Transverse colon (tissue), 4 donors: ENCODE results near the gene CIT. TPM values are rescaled to one million over a fixed set of nuclear protein-coding genes. Genes with fewer than 3 reads are reported as not detected.

Experiments used
- DNase-seq: peaks from one replicate; pipeline ENCODE4 v3.0.0-alpha.2; 2019
- H3K27ac ChIP-seq, 4 donors: fragments of 200-600 bp; sonication (generic); 2 replicates each; pipeline ENCODE4 v1.5.1; 2016 to 2018; ENCODE audit warnings: inconsistent platforms in 4 of 4
- H3K27me3 ChIP-seq: fragments of 200-600 bp; sonication (generic); 2 replicates; pipeline ENCODE4 v1.5.1; 2017; ENCODE audit warnings: inconsistent platforms
- H3K36me3 ChIP-seq, 4 donors: fragments of 200-600 bp; sonication (generic); 2 replicates each; pipeline ENCODE4 v1.5.1; 2017 to 2019; ENCODE audit warnings: inconsistent platforms in 4 of 4
- H3K4me1 ChIP-seq, 4 donors: fragments of 200-600 bp; sonication (generic); 2 replicates each; pipeline ENCODE4 v1.5.1; 2017 to 2020; ENCODE audit warnings: inconsistent platforms in 4 of 4
- H3K4me3 ChIP-seq, 4 donors: fragments of 200-600 bp; sonication (generic); 1 replicate in 1 of 4; 2 replicates in 3 of 4; pipeline versions ENCODE4 v1.5.1 to v1.6.1; 2017 to 2019; ENCODE audit warnings: inconsistent platforms in 4 of 4
- H3K9me3 ChIP-seq, 2 donors: fragments of 200-600 bp; sonication (generic); 2 replicates each; pipeline ENCODE4 v1.5.1; 2017 to 2019; ENCODE audit warnings: inconsistent platforms in 2 of 2
- EP300 ChIP-seq: sonication (generic); formaldehyde crosslinking; IDR thresholded peaks from one replicate; pipeline ENCODE4 v1.6.1; 2017; ENCODE audit warnings: antibody characterized with exemption, low read depth
- POLR2A ChIP-seq: fragments of 450-650 bp; IDR thresholded peaks from one replicate; pipeline ENCODE4 v1.6.1; 2016; ENCODE audit warnings: antibody characterized with exemption, mild to moderate bottlenecking, moderate library complexity
- POLR2AphosphoS5 ChIP-seq, 3 donors: sonication (generic); formaldehyde crosslinking; IDR thresholded peaks; one replicate each; pipeline ENCODE4 v1.6.1; 2016; ENCODE audit warnings: antibody characterized with exemption in 3 of 3
- WGBS, 2 donors: methylation state at CpG; one replicate each; pipeline ENCODE4 v1.1.5; 2018; ENCODE audit warnings: low coverage in 1 of 2; 5-methylcytosine and 5-hydroxymethylcytosine counted together
- in situ Hi-C, 4 donors: fragments of 200-750 bp; cut with MboI; loops; one replicate each; pipeline versions ENCODE4 v1.15.0 to v1.15.1; 2017; ENCODE audit warnings: low sequenced_read_pairs in 3 of 4, low pct_ligation_motif_present in 1 of 4, low pct_unique_long_range_greater_than_20kb in 1 of 4
- intact Hi-C: fragments of 100-400 bp; cut with DNase I; formaldehyde crosslinking; loops from one replicate; pipeline ENCODE4 v1.15.1; 2023; ENCODE audit warnings: low total_unique reads
- total RNA-seq, 4 donors: library from RNA; depleted of rRNA; stranded (reverse); fragments of >200 nt; gene quantifications; one replicate each; pipeline ENCODE4 v1.1.0, GENCODE V29; 2016
- TF ChIP-seq, protein P1 (sequence below), 5 experiments: fragments of 200-600 bp in 3 of 5; fragments of 450-650 bp in 2 of 5; sonication (generic) in 3 of 5; IDR thresholded peaks; 1 replicate in 2 of 5; 2 replicates in 3 of 5; pipeline ENCODE4 v1.5.1; 2016 to 2017; ENCODE audit warnings: antibody characterized with exemption in 5 of 5, inconsistent platforms in 3 of 5, mild to moderate bottlenecking in 2 of 5, moderate library complexity in 1 of 5

The CIT gene
- total RNA-seq, 4 donors from 2014 or later: 1.1 to 51.1 (median 7.1) TPM

DNA sequence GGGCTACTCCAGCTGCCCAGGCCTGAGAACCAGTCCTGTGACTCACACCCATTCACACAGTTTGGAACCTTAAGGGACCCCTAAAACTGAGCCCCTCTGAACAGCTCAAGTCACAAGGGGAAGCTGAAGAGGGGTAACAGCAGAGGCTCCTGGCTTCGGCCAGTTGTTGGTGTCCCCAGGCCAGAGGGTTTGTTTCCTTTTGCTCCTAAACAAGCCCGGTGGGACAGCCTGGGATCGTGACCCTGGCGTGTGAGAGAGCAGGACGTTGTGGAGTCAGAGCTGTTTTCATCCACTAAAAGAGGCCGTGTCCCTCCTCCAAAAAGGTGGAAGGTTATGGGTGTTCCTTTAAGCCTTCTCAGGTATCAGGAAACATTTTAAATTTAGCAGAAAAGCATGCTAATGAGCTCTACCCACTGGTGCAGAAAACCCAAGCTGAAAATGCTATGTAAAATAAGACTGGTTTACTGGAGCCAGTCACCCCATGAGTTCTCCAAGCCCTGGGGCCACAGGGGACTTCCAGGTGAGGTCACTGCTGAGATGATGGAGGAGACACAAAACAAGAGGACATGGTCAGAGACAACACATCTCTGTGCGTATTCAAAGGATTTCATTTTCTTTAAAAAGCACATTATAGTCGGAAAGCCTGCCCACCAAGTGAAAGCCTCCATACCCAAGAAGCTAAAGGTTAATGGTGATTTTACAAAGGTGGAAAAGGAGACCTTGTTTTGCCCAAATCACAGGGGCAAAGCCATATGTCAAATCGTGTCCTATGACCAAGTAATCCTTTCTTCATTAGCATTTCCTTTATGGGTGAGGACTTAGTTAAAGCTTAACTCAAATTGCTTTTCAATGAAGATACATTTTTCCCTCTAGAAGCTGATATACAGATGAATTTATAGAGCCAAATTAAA lies 195.1 kb downstream of the CIT start:
- Histone ChIP-seq H3K4me3 (no peak overlapping the region), H3K36me3 (peaks cover 0 to 27% (median 10%) of the 10 kb centered on the region in 4 donors), H3K9me3 (no peaks in the 10 kb centered on the region), H3K4me1 (peaks cover 15 to 86% (median 61%) of the 10 kb centered on the region in 4 donors), H3K27me3 (no peaks in the 10 kb centered on the region), H3K27ac (peak overlapping the region; percentile 75 to 82 (median 78))
- intact Hi-C loops (no loop called here), in situ Hi-C loops (no loop called here)
- no peak for DNase-seq
- no peak for TF ChIP-seq POLR2A
- no peak for TF ChIP-seq EP300
- TF ChIP-seq, protein P1, sequence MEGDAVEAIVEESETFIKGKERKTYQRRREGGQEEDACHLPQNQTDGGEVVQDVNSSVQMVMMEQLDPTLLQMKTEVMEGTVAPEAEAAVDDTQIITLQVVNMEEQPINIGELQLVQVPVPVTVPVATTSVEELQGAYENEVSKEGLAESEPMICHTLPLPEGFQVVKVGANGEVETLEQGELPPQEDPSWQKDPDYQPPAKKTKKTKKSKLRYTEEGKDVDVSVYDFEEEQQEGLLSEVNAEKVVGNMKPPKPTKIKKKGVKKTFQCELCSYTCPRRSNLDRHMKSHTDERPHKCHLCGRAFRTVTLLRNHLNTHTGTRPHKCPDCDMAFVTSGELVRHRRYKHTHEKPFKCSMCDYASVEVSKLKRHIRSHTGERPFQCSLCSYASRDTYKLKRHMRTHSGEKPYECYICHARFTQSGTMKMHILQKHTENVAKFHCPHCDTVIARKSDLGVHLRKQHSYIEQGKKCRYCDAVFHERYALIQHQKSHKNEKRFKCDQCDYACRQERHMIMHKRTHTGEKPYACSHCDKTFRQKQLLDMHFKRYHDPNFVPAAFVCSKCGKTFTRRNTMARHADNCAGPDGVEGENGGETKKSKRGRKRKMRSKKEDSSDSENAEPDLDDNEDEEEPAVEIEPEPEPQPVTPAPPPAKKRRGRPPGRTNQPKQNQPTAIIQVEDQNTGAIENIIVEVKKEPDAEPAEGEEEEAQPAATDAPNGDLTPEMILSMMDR (IDR thresholded peaks at IDR 0.05): no peak
- TF ChIP-seq POLR2AphosphoS5 (IDR thresholded peaks at IDR 0.05): peak in 1 of 3 donors; percentile 35
- WGBS, 2 donors: 70 to 82% methylated on average over 8 to 9 of the region's 9 CpGs

DNA sequence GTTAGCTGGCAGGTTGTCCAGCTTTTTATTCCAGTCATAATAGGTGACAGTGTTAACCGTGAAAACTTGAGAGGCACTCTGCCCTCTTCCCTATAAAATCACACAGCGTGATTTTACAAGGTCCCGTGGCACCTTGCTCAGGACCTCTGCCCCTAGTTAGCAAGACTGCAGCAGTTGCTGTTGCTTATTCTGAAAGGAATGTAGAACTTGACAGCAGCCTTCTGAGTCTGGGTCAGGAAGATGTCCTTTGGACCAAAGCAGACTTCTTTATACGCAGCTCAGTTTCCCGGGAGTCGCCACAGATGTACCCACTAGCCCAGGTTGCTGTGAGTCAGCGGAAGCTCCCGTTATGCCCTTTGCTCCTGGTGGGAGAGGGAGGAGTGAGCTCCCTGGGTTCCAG lies 196.0 kb downstream of the CIT start:
- Histone ChIP-seq H3K4me1 (peaks cover 15 to 79% (median 57%) of the 10 kb centered on the region in 4 donors), H3K36me3 (peaks cover 0 to 33% (median 14%) of the 10 kb centered on the region in 4 donors), H3K4me3 (no peak overlapping the region), H3K9me3 (no peaks in the 10 kb centered on the region), H3K27ac (peak overlapping the region; percentile 75 to 82 (median 78)), H3K27me3 (no peaks in the 10 kb centered on the region)
- intact Hi-C loops: no loop called here
- WGBS, 2 donors: 55 to 60% methylated on average over 2 to 8 of the region's 8 CpGs
- peak in 2 of 3 donors; percentile 49 to 67 for TF ChIP-seq POLR2AphosphoS5 (IDR thresholded peaks at IDR 0.05)
- TF ChIP-seq EP300: no peak
- TF ChIP-seq POLR2A: peak; percentile 40
- TF ChIP-seq, protein P1 (IDR thresholded peaks at IDR 0.05): no peak
- peak; percentile 55 for DNase-seq
- in situ Hi-C loops: no loop called here

DNA sequence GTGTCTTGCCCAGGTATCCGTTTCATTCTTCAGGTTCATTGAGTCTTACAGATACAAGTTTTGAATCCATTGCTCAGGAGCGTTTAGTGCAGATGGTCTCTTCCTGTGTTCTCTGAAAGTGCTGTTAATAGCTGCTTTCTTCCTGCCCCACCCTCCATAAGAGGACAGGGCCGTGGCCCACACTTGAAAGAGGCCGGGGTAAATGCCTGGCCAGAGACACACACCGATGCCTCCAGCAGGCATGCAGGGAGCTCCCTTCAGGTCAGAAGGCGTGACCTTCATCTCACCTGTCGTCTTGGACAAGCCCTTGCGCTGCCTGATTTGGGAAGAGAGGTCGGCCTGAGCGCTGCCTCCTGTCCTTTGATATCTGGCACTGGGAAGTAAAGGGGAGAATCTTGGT lies 197.6 kb downstream of the CIT start:
- 59 to 79% methylated on average over 2 to 10 of the region's 10 CpGs for whole genome bisulfite sequencing, 2 donors
- DNase-seq: peak; percentile 56

DNA sequence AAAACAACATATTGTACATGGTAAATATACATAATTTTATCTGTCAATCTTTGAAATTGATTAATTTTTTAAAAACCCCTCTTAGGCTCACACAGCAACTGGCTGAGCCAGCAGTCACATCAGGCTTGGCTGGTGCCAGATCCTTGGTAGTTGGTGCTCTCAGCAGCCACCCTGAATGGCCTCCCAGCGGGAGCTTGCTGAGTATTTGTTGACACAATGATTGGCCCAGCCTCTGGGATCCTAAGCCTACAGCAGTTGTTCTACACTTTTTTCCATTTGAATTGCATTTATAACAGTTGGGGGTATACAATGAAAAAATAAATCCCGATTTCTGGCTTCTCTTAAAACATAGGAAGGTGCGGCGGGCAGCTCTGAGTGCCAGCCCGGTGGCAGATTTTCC lies 198.0 kb downstream of the CIT start:
- H3K4me3 ChIP-seq: no peak overlapping the region
- H3K27me3 ChIP-seq: no peaks in the 10 kb centered on the region
- H3K36me3 ChIP-seq: peaks cover 0 to 41% (median 20%) of the 10 kb centered on the region in 4 donors
- intact Hi-C loops (no loop called here), in situ Hi-C loops (no loop called here)
- peak overlapping the region; percentile 75 to 82 (median 78) for H3K27ac ChIP-seq
- H3K4me1 ChIP-seq: peaks cover 18 to 68% (median 55%) of the 10 kb centered on the region in 4 donors
- no peak for TF ChIP-seq EP300
- no peaks in the 10 kb centered on the region for H3K9me3 ChIP-seq
- WGBS, 2 donors: 79 to 82% methylated on average over 4 to 5 of the region's 5 CpGs
- DNase-seq: no peak

More for the DNA sequence above, 197.6 kb downstream of the CIT start:
- no peak overlapping the region for H3K4me3 ChIP-seq
- peaks cover 16 to 68% (median 53%) of the 10 kb centered on the region in 4 donors for H3K4me1 ChIP-seq
- in situ Hi-C loops: no loop called here
- TF ChIP-seq POLR2A: no peak
- TF ChIP-seq, protein P1 (IDR thresholded peaks at IDR 0.05): no peak
- no peak for TF ChIP-seq EP300
- peak in 1 of 3 donors; percentile 30 for TF ChIP-seq POLR2AphosphoS5 (IDR thresholded peaks at IDR 0.05)
- H3K9me3 ChIP-seq: no peaks in the 10 kb centered on the region
- peak overlapping the region; percentile 75 to 82 (median 78) for H3K27ac ChIP-seq
- peaks cover 0 to 41% (median 20%) of the 10 kb centered on the region in 4 donors for H3K36me3 ChIP-seq
- no peaks in the 10 kb centered on the region for H3K27me3 ChIP-seq
- intact Hi-C loops: no loop called here
